Thymus (tissue), 11 donors: ENCODE results near the gene LMO2. TPM values are rescaled to one million over a fixed set of nuclear protein-coding genes. Genes with fewer than 3 reads are reported as not detected.
"Not testable (repeated sequence)": the region's sequence is repeated elsewhere in the genome, so short reads cannot be mapped to it uniquely, and the experiment has no call there.

Experiments used
- DNase-seq, 9 donors: peaks; one replicate each; pipeline ENCODE4 v3.0.0-alpha.2; 2013; ENCODE audit warnings: low spot score in 9 of 9, low read depth in 6 of 9, missing footprints in 1 of 9
- H3K27ac ChIP-seq, 2 donors: one replicate each; pipeline ENCODE4 v1.5.1; 2013; ENCODE audit warnings: control low read depth in 1 of 2, low read depth in 1 of 2, low read length in 1 of 2, mild to moderate bottlenecking in 1 of 2, moderate library complexity in 1 of 2
- H3K27me3 ChIP-seq, 2 donors: one replicate each; pipeline ENCODE4 v1.5.1; 2013; ENCODE audit warnings: low read length in 1 of 2; ENCODE audit not compliant: control insufficient read depth in 2 of 2, insufficient read depth in 1 of 2
- H3K36me3 ChIP-seq, 2 donors: one replicate each; pipeline ENCODE4 v1.5.1; 2013; ENCODE audit warnings: low read length in 1 of 2, mild to moderate bottlenecking in 1 of 2, moderate library complexity in 1 of 2; ENCODE audit not compliant: control insufficient read depth in 2 of 2, insufficient read depth in 2 of 2
- H3K4me1 ChIP-seq, 2 donors: one replicate each; pipeline ENCODE4 v1.5.1; 2013; ENCODE audit warnings: low read length in 2 of 2; ENCODE audit not compliant: control insufficient read depth in 2 of 2, insufficient read depth in 2 of 2
- H3K4me3 ChIP-seq, 2 donors: one replicate each; pipeline ENCODE4 v1.5.1; 2013; ENCODE audit warnings: low read length in 2 of 2, control low read depth in 1 of 2, mild to moderate bottlenecking in 1 of 2
- H3K9me3 ChIP-seq, 2 donors: one replicate each; pipeline ENCODE4 v1.5.1; 2013; ENCODE audit warnings: low read length in 1 of 2, mild to moderate bottlenecking in 1 of 2; ENCODE audit not compliant: control insufficient read depth in 2 of 2, insufficient read depth in 1 of 2
- WGBS: extraction: QIAGEN DNeasy Blood & Tissue Kit; methylation state at CpG from one replicate; pipeline ENCODE4 v1.1.7; 2013; 5-methylcytosine and 5-hydroxymethylcytosine counted together
- polyA plus RNA-seq: library from polyadenylated mRNA; stranded (reverse); fragments of 200-250 nt; gene quantifications from one replicate; pipeline ENCODE4 v1.2.3, GENCODE V29; 2013
- total RNA-seq: library from RNA; stranded (reverse); fragments of 120-200 nt; gene quantifications from one replicate; pipeline ENCODE4 v1.2.4, GENCODE V29; 2013
- donor health status: healthy.

The LMO2 gene
- total and polyA plus RNA-seq, 2 donors = 9.4 to 31.1 TPM

- no peak for DNase-seq
- H3K4me3 ChIP-seq = no peak overlapping the region
- 92% methylated on average over 13 of the region's 13 CpGs for WGBS
- H3K36me3 ChIP-seq = no peaks in the 10 kb centered on the region
- peaks cover 0 to 7% of the 10 kb centered on the region in 2 donors for H3K27me3 ChIP-seq
- H3K27ac ChIP-seq = no peak overlapping the region
- no peaks in the 10 kb centered on the region for H3K4me1 ChIP-seq
- H3K9me3 ChIP-seq = no peaks in the 10 kb centered on the region
Observed at GRCh38 chr11:33842236-33842915, 49.5 kb downstream of the LMO2 start.

GRCh38 chr11:33838234-33838633, 53.6 kb downstream of the LMO2 start:
- H3K9me3 ChIP-seq, H3K27me3 ChIP-seq, H3K36me3 ChIP-seq, H3K4me3 ChIP-seq, H3K4me1 ChIP-seq, H3K27ac ChIP-seq, DNase-seq: not testable (repeated sequence)
- 78% methylated on average over 3 of the region's 3 CpGs for WGBS

- H3K27ac ChIP-seq, H3K9me3 ChIP-seq, H3K4me1 ChIP-seq, DNase-seq, H3K36me3 ChIP-seq, H3K4me3 ChIP-seq: not testable (repeated sequence)
- 94% methylated on average over 5 of the region's 5 CpGs for WGBS
- H3K27me3 ChIP-seq = peaks cover 0 to 11% of the 10 kb centered on the region in 2 donors
Observed at GRCh38 chr11:33837334-33837733, 54.5 kb downstream of the LMO2 start.

- no peaks in the 10 kb centered on the region for H3K9me3 ChIP-seq
- no peak for DNase-seq
- H3K4me1 ChIP-seq = no peaks in the 10 kb centered on the region
- no peaks in the 10 kb centered on the region for H3K36me3 ChIP-seq
- H3K27ac ChIP-seq = no peak overlapping the region
- H3K4me3 ChIP-seq = no peak overlapping the region
- H3K27me3 ChIP-seq = peaks cover 0 to 18% of the 10 kb centered on the region in 2 donors
- 56% methylated on average over 5 of the region's 5 CpGs for WGBS
Observed at GRCh38 chr11:33835143-33835878, 56.6 kb downstream of the LMO2 start.

- Histone ChIP-seq H3K36me3 (no peaks in the 10 kb centered on the region), H3K27me3 (peaks cover 21 to 44% of the 10 kb centered on the region in 2 donors), H3K4me3 (no peak overlapping the region), H3K9me3 (no peaks in the 10 kb centered on the region), H3K27ac (no peak overlapping the region), H3K4me1 (peaks cover 0 to 6% of the 10 kb centered on the region in 2 donors)
- WGBS = 95% methylated on average over 16 of the region's 16 CpGs
- DNase-seq = no peak
Observed at GRCh38 chr11:33832676-33833075, 59.2 kb downstream of the LMO2 start.

- Histone ChIP-seq H3K27me3 (peaks cover 26 to 58% of the 10 kb centered on the region in 2 donors), H3K4me1 (peaks cover 0 to 6% of the 10 kb centered on the region in 2 donors), H3K36me3 (no peaks in the 10 kb centered on the region), H3K9me3 (no peaks in the 10 kb centered on the region), H3K27ac (no peak overlapping the region), H3K4me3 (no peak overlapping the region)
- no peak for DNase-seq
- 69% methylated on average over 6 of the region's 6 CpGs for WGBS
Observed at GRCh38 chr11:33830903-33831648, 60.8 kb downstream of the LMO2 start.

GRCh38 chr11:33829430-33830141, 62.3 kb downstream of the LMO2 start:
- peak; percentile 8 to 72 (median 32) for DNase-seq
- no peaks in the 10 kb centered on the region for H3K9me3 ChIP-seq
- H3K36me3 ChIP-seq = no peaks in the 10 kb centered on the region
- peak overlapping the region in 1 of 2 donors; percentile 13 for H3K4me3 ChIP-seq
- peaks cover 26 to 66% of the 10 kb centered on the region in 2 donors for H3K27me3 ChIP-seq
- H3K27ac ChIP-seq = no peak overlapping the region
- 22% methylated on average over 10 of the region's 10 CpGs for WGBS
- peaks cover 0 to 6% of the 10 kb centered on the region in 2 donors for H3K4me1 ChIP-seq

GRCh38 chr11:33828604-33829429, 63.1 kb downstream of the LMO2 start:
- Histone ChIP-seq H3K4me1 (peaks cover 0 to 6% of the 10 kb centered on the region in 2 donors), H3K27me3 (peaks cover 26 to 63% of the 10 kb centered on the region in 2 donors), H3K9me3 (no peaks in the 10 kb centered on the region), H3K4me3 (peak overlapping the region in 1 of 2 donors; percentile 13), H3K36me3 (no peaks in the 10 kb centered on the region), H3K27ac (no peak overlapping the region)
- 11% methylated on average over 56 of the region's 56 CpGs for WGBS
- DNase-seq = no peak
